Colonic mucosa (tissue), 4 donors: ENCODE data around the gene HOTAIR. TPM values are rescaled to one million over a fixed set of nuclear protein-coding genes. Genes with fewer than 3 reads are reported as not detected.

Experiments used
- DNase-seq: peaks from one replicate; pipeline ENCODE4 v3.0.0-alpha.2; 2020
- H3K27ac ChIP-seq: fragments of 200-600 bp; one replicate; pipeline ENCODE4 v1.8.0; 2021
- H3K27me3 ChIP-seq: fragments of 200-600 bp; one replicate; pipeline ENCODE4 v1.8.0; 2021
- H3K36me3 ChIP-seq: fragments of 200-600 bp; one replicate; pipeline ENCODE4 v1.8.0; 2021
- H3K4me1 ChIP-seq: fragments of 200-600 bp; one replicate; pipeline ENCODE4 v1.8.0; 2021; ENCODE audit warnings: mild to moderate bottlenecking
- H3K4me3 ChIP-seq: fragments of 200-600 bp; one replicate; pipeline ENCODE4 v1.8.0; 2021
- H3K9ac ChIP-seq, 2 donors: one replicate each; pipeline ENCODE4 v1.7.0; 2013; ENCODE audit warnings: control low read depth in 2 of 2, low read depth in 2 of 2, low read length in 2 of 2
- H3K9me3 ChIP-seq: fragments of 200-600 bp; one replicate; pipeline ENCODE4 v1.8.0; 2021
- intact Hi-C: fragments of 100-400 bp; cut with DNase I; formaldehyde crosslinking; loops from one replicate; pipeline ENCODE4 v1.14.1; 2022
- total RNA-seq, 2 donors: library from RNA; stranded (reverse); fragmentation: NEBNext Ultra II Directional in 1 of 2; extraction: Animal tissue kit (Norgen Biotek cat#: 25700) in 1 of 2; gene quantifications; one replicate each; pipeline ENCODE4 v1.2.1, GENCODE V29; 2021
- TF ChIP-seq, protein P1 (sequence below): fragments of 200-600 bp; IDR thresholded peaks from one replicate; pipeline ENCODE4 v1.8.0; 2022; ENCODE audit warnings: antibody characterized with exemption, mild to moderate bottlenecking
- donor health status: healthy.
- donor health status: DM: no; HTN: no; CAD: no.
- donor health status: DM: no; HTN: no; CAD: no.

HOTAIR gene
- total RNA-seq, 2 donors from 2014 or later = not detected

DNA sequence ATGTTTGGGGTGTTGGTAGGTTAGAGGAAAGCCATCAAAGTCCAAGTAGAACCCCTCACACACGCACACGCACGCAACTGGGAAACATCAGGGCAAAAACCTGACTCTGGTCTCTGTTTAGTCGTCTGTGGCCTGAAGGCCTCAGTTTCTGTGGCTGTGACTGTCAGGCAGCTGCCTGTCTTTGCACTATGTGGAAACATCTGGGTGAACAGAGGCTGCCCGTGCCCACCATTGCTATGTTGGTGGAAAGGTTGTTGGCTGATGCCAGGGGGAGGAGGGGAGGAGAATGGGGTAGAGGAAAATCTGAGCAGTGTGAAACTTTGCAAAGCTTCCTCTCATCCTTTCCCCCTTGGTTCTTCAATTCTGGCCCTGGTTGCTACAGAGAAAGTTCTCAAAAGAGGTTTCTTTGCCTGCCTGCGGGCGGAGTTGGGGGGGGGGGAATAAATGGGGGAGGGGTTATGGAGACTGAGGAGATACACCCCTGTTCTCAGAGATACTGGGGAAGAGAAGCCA, 17.7 kb upstream of the HOTAIR start:
- intact Hi-C loops = no loop called here
- H3K9ac ChIP-seq = no peak overlapping the region
- no peak overlapping the region for H3K27ac ChIP-seq
- peaks cover 99% of the 10 kb centered on the region for H3K27me3 ChIP-seq
- no peaks in the 10 kb centered on the region for H3K9me3 ChIP-seq
- H3K4me3 ChIP-seq = no peak overlapping the region
- H3K4me1 ChIP-seq = peaks cover 9% of the 10 kb centered on the region
- no peaks in the 10 kb centered on the region for H3K36me3 ChIP-seq
- TF ChIP-seq, protein P1, sequence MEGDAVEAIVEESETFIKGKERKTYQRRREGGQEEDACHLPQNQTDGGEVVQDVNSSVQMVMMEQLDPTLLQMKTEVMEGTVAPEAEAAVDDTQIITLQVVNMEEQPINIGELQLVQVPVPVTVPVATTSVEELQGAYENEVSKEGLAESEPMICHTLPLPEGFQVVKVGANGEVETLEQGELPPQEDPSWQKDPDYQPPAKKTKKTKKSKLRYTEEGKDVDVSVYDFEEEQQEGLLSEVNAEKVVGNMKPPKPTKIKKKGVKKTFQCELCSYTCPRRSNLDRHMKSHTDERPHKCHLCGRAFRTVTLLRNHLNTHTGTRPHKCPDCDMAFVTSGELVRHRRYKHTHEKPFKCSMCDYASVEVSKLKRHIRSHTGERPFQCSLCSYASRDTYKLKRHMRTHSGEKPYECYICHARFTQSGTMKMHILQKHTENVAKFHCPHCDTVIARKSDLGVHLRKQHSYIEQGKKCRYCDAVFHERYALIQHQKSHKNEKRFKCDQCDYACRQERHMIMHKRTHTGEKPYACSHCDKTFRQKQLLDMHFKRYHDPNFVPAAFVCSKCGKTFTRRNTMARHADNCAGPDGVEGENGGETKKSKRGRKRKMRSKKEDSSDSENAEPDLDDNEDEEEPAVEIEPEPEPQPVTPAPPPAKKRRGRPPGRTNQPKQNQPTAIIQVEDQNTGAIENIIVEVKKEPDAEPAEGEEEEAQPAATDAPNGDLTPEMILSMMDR = no peak
- DNase-seq = no peak

DNA sequence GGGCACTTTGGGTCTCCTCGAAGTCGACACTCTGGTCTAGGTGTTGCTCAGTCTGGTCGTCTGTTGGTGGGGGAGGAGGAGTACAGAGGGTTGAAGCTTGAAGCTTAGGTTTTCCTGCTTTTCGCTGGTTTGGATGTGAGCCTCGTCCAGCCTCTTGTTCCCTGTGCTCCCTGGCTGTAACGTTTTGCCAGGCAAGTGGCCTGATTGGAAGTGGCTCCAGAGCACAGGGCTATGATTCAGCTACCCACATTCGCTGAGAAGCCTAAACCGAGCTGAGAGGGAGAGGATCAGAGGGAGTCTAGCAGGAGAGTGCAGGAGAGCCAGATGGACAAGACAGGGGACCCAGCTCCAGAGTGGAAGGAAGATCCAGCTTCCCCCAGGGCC, 16.3 kb upstream of the HOTAIR start:
- no peak overlapping the region for H3K9ac ChIP-seq
- no peak overlapping the region for H3K27ac ChIP-seq
- H3K27me3 ChIP-seq = peaks cover 99% of the 10 kb centered on the region
- H3K36me3 ChIP-seq = no peaks in the 10 kb centered on the region
- no peaks in the 10 kb centered on the region for H3K9me3 ChIP-seq
- H3K4me3 ChIP-seq = no peak overlapping the region
- H3K4me1 ChIP-seq = peaks cover 8% of the 10 kb centered on the region
- intact Hi-C loops = no loop called here
- TF ChIP-seq, protein P1 = no peak
- DNase-seq = no peak

DNA sequence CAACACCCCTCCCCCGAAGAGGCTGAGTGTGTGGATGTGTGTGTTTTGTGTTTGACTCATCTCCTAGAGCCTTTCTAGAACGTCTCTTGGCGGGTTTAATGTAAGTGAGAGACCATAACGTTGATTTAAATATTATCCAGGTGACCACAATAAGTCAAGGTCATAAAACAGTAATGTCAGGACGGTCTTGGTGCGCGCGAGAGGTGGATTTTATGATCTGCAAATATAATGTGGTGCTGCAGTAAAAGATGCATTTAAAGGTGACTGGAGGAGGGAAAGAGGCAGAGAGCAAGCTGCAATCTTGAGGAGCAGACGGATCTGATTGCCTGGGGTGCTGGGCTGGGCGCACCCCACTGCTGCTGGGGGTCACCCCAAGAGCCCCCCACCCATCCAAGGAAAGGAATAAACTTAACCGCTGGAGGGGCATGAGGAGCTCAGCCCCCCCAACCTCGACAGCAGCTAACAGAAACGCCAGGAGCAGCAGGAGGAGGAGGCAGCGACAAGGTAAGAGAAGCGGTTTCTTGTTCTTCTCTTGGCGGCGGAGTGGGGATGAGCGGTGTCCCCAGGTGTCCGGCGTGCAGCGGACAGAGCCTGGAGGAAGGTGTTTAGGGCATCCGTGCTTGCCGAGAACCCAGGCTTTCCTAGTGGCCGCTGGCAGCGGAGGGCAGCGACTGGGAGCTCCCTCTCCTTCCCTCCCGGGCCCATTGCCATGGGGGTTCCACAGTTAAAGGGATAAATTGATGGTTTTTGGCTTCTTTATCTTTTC, 15.7 kb upstream of the HOTAIR start:
- intact Hi-C loops = no loop called here
- H3K27me3 ChIP-seq = peaks cover 99% of the 10 kb centered on the region
- no peak overlapping the region for H3K27ac ChIP-seq
- H3K9me3 ChIP-seq = no peaks in the 10 kb centered on the region
- H3K9ac ChIP-seq = no peak overlapping the region
- H3K36me3 ChIP-seq = no peaks in the 10 kb centered on the region
- no peak overlapping the region for H3K4me3 ChIP-seq
- peaks cover 5% of the 10 kb centered on the region for H3K4me1 ChIP-seq
- TF ChIP-seq, protein P1 = no peak
- DNase-seq = no peak

DNA sequence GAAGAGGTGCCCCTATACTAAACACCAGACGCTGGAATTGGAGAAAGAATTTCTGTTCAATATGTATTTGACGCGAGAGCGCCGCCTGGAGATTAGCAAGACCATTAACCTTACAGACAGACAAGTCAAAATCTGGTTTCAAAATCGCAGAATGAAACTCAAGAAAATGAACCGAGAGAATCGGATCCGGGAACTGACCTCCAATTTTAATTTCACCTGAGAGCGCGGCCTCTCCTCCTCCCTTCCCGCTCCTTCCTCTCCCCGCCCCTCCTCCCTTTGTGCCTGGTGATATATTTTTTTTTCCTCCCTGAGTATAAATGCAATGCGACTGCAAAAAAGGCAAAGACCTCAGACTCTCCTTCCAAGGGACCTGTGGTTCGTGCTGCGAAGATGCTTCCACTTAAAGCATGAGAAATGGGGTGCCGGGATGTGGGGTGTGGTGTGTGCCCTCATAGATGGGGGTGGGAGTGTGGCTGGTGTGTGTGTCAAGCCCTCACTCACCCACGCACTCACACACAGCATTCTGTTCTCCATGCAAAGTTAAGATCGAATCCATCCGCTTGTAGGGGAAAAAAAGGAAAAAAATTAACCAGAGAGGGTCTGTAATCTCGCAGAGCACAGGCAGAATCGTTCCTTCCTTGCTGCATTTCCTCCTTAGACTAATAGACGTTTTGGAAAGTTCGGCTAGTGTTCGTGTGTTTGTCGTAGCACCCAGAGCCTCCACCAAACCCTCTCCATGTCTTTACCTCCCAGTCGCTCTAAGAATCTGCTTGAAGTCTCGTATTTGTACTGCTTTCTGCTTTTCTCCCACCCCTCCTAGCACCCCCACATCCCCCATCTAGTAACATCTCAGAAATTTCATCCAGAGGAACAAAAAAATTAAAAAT, 14.7 kb upstream of the HOTAIR start:
- Histone ChIP-seq H3K4me1 (no peaks in the 10 kb centered on the region), H3K4me3 (no peak overlapping the region), H3K27ac (no peak overlapping the region), H3K27me3 (peaks cover 96% of the 10 kb centered on the region), H3K36me3 (no peaks in the 10 kb centered on the region), H3K9me3 (no peaks in the 10 kb centered on the region), H3K9ac (no peak overlapping the region)
- TF ChIP-seq, protein P1 = no peak
- intact Hi-C loops = no loop called here
- no peak for DNase-seq

DNA sequence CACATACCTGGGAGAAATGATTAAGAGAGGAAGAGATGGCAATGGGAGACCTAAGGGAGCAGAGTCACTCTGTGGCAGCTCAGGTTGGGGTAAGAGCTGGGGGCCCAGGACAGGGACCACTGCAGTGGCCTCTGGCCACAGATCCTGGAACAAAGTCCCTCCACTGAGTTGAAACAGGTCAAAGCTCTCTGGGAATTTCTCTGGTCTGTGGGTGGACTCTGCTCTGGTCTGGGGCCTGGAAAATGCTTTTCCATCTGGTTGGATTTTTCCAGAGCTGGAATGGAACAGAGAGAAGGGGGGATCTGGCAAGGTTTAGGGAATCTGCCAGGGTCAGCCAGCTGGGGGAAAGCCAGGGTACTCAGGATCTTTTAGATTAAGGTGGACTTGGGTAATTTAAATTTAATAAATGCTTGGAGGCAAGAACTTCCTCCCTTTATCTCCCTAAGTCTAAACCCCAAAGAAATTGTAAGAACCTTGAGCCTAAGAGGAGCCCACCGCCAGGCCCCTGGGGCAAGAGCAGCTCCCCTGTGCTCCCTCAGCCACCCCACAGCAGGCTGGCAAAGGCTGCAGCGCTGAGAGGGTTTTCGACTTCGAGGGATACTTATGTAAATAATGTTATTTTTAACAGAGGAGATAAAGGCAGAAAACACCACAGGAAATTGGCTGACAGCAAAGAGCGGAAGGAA, 13.9 kb upstream of the HOTAIR start:
- TF ChIP-seq, protein P1 = no peak
- no peak for DNase-seq
- intact Hi-C loops = no loop called here
- Histone ChIP-seq H3K4me1 (no peaks in the 10 kb centered on the region), H3K36me3 (no peaks in the 10 kb centered on the region), H3K27ac (no peak overlapping the region), H3K4me3 (no peak overlapping the region), H3K9me3 (no peaks in the 10 kb centered on the region), H3K9ac (no peak overlapping the region), H3K27me3 (peaks cover 96% of the 10 kb centered on the region)
